Loucy (cell line): ENCODE results near the gene BDP1.
A peak's percentile ranks its signal among the peaks of the same experiment; 100 is the strongest.

Experiments used
- H2AFZ ChIP-seq: fragments of 200-600 bp; sonication (generic); 2 replicates; pipeline ENCODE4 v1.6.0; 2016; ENCODE audit warnings: antibody characterized with exemption, mild to moderate bottlenecking, low read length, moderate library complexity
- H3F3A ChIP-seq: fragments of 200-600 bp; 2 replicates; pipeline ENCODE4 v1.6.0; 2016; ENCODE audit warnings: antibody characterized with exemption, low read depth, mild to moderate bottlenecking
- H3K27me3 ChIP-seq: fragments of 200-600 bp; sonication (generic); 2 replicates; pipeline ENCODE4 v1.6.1; 2014; ENCODE audit warnings: low read length, mild to moderate bottlenecking; ENCODE audit not compliant: insufficient read depth, poor library complexity, severe bottlenecking
- H3K36me3 ChIP-seq: fragments of 200-600 bp; sonication (generic); 2 replicates; pipeline ENCODE4 v1.6.1; 2016; ENCODE audit warnings: low read length; ENCODE audit not compliant: insufficient read depth
- H3K4me1 ChIP-seq: fragments of 200-600 bp; sonication (generic); 2 replicates; pipeline ENCODE4 v1.5.1; 2014; ENCODE audit warnings: low read length, mild to moderate bottlenecking; ENCODE audit not compliant: insufficient read depth, poor library complexity, severe bottlenecking
- H3K4me2 ChIP-seq: fragments of 200-600 bp; sonication (generic); 2 replicates; pipeline ENCODE4 v1.6.0; 2014; ENCODE audit warnings: antibody characterized with exemption, low read length, low read depth, mild to moderate bottlenecking; ENCODE audit not compliant: poor library complexity, severe bottlenecking
- H3K4me3 ChIP-seq: fragments of 200-600 bp; sonication (generic); 2 replicates; pipeline ENCODE4 v1.5.1; 2014; ENCODE audit warnings: low read length, mild to moderate bottlenecking, mixed read lengths; ENCODE audit not compliant: poor library complexity, severe bottlenecking
- H3K79me2 ChIP-seq: fragments of 200-600 bp; sonication (generic); 2 replicates; pipeline ENCODE4 v1.6.1; 2014; ENCODE audit warnings: low read length; ENCODE audit not compliant: insufficient read depth
- H3K9ac ChIP-seq: fragments of 200-600 bp; sonication (generic); 2 replicates; pipeline ENCODE4 v1.6.0; 2014; ENCODE audit warnings: mild to moderate bottlenecking, low read depth, low read length, moderate library complexity; ENCODE audit not compliant: poor library complexity, severe bottlenecking
- H3K9me2 ChIP-seq: fragments of 200-600 bp; sonication (generic); replicated peaks from 2 replicates; pipeline ENCODE4 v1.6.1; 2016; ENCODE audit warnings: low read depth, low read length, mixed read lengths
- H3K9me3 ChIP-seq: fragments of 200-600 bp; sonication (generic); 2 replicates; pipeline ENCODE4 v1.6.1; 2014; ENCODE audit warnings: mild to moderate bottlenecking, antibody characterized with exemption, low read length, low read depth; ENCODE audit not compliant: insufficient read depth
- H4K20me1 ChIP-seq: fragments of 200-600 bp; sonication (generic); 2 replicates; pipeline ENCODE4 v1.6.0; 2014; ENCODE audit warnings: antibody characterized with exemption, low read length, mild to moderate bottlenecking; ENCODE audit not compliant: insufficient read depth, poor library complexity, severe bottlenecking
- CTCF ChIP-seq: fragments of 200-600 bp; sonication (generic); conservative IDR thresholded peaks from 2 replicates; pipeline ENCODE4 v1.5.1; 2014; ENCODE audit warnings: mild to moderate bottlenecking, antibody characterized with exemption, low read length
- EZH2phosphoT487 ChIP-seq: fragments of 200-600 bp; IDR thresholded peaks from 2 replicates; pipeline ENCODE4 v1.6.1; 2018; ENCODE audit warnings: antibody characterized with exemption, mild to moderate bottlenecking, moderate library complexity, borderline replicate concordance

The BDP1 gene

GRCh38 chr5:71582945-71583584 lies 127.6 kb downstream of the BDP1 start:
- Histone ChIP-seq H3F3A (no peaks in the 10 kb centered on the region), H2AFZ (no peak overlapping the region), H3K4me1 (peaks cover 7% of the 10 kb centered on the region), H3K9ac (no peak overlapping the region), H3K79me2 (peaks cover 8% of the 10 kb centered on the region), H4K20me1 (peaks cover 4% of the 10 kb centered on the region), H3K4me3 (no peak overlapping the region), H3K4me2 (no peak overlapping the region), H3K9me2 (no peaks in the 10 kb centered on the region), H3K27me3 (no peaks in the 10 kb centered on the region), H3K36me3 (no peaks in the 10 kb centered on the region), H3K9me3 (no peaks in the 10 kb centered on the region)
- no peak for TF ChIP-seq CTCF
- no peak for TF ChIP-seq EZH2phosphoT487

- peak overlapping the region; percentile 84 for H3K9ac ChIP-seq
- H3K27me3 ChIP-seq: no peaks in the 10 kb centered on the region
- H3F3A ChIP-seq: no peaks in the 10 kb centered on the region
- peak overlapping the region; percentile 77 for H3K4me2 ChIP-seq
- H3K4me1 ChIP-seq: peaks cover 36% of the 10 kb centered on the region
- peaks cover 40% of the 10 kb centered on the region for H3K79me2 ChIP-seq
- no peak for TF ChIP-seq EZH2phosphoT487
- no peak for TF ChIP-seq CTCF
- no peaks in the 10 kb centered on the region for H3K9me2 ChIP-seq
- no peaks in the 10 kb centered on the region for H3K36me3 ChIP-seq
- H4K20me1 ChIP-seq: peaks cover 20% of the 10 kb centered on the region
- peak overlapping the region; percentile 81 for H2AFZ ChIP-seq
- peak overlapping the region; percentile 82 for H3K4me3 ChIP-seq
- no peaks in the 10 kb centered on the region for H3K9me3 ChIP-seq
Measured at GRCh38 chr5:71586052-71586940, 130.8 kb downstream of the BDP1 start.

- TF ChIP-seq EZH2phosphoT487: no peak
- no peak for TF ChIP-seq CTCF
- H3K4me1 ChIP-seq: peaks cover 36% of the 10 kb centered on the region
Measured at GRCh38 chr5:71586941-71587765, 131.7 kb downstream of the BDP1 start, which contains the start of gene MCCC2. MCCC2 (plus strand) TSS chr5:71587340; CDS start chr5:71587426, 86 bp downstream.

More at GRCh38 chr5:71586941-71587765, 131.7 kb downstream of the BDP1 start, which contains the start of gene MCCC2:
- peaks cover 47% of the 10 kb centered on the region for H3K79me2 ChIP-seq
- H3K9ac ChIP-seq: peak within 1 kb of the TSS; percentile 84
- peak within 1 kb of the TSS; percentile 81 for H2AFZ ChIP-seq
- H3K9me3 ChIP-seq: no peaks in the 10 kb centered on the region
- peak within 1 kb of the TSS; percentile 83 for H3K4me2 ChIP-seq
- H3F3A ChIP-seq: no peaks in the 10 kb centered on the region
- H3K36me3 ChIP-seq: no peaks in the 10 kb centered on the region
- H3K27me3 ChIP-seq: no peaks in the 10 kb centered on the region
- peaks cover 20% of the 10 kb centered on the region for H4K20me1 ChIP-seq
- H3K9me2 ChIP-seq: no peaks in the 10 kb centered on the region
- H3K4me3 ChIP-seq: peak within 1 kb of the TSS; percentile 82
